Endothelial cell of umbilical vein (primary cell): ENCODE measurements around the gene MLF2. TPM values are rescaled to one million over a fixed set of nuclear protein-coding genes. Genes with fewer than 3 reads are reported as not detected.

Experiments
- BruUV-seq: library from RNA; stranded (reverse); fragments of 400-500 nt; replicated peaks from 2 replicates; lab custom pipeline; 2021; lab: Mats Ljungman, UMichigan
- CTCF ChIA-PET: fragments of 300-600, 350-600 bp; sonication (Branson Sonifier 250); formaldehyde crosslinking; loops from one replicate; lab custom pipeline; 2021; ENCODE audit warnings: antibody characterized with exemption, inconsistent platforms; lab: Charles Lee
- POLR2A ChIA-PET: fragments of 300-600, 350-600 bp; sonication (Branson Sonifier 250); formaldehyde crosslinking; loops from one replicate; lab custom pipeline; 2021; ENCODE audit warnings: antibody characterized with exemption, inconsistent platforms; lab: Charles Lee
- DNase-seq: peaks from one replicate; pipeline ENCODE4 v3.0.0-alpha.2; 2011; ENCODE audit warnings: low read depth, low spot score
- FAIRE-seq: peaks from 2 replicates; lab custom pipeline; 2011; peaks lifted over from hg19 to GRCh38; lab: Jason Lieb, UNC
- H2AFZ ChIP-seq: 2 replicates; pipeline ENCODE4 v1.6.0; 2012; ENCODE audit warnings: low read depth, low read length, control low read depth, inconsistent platforms
- H3K27ac ChIP-seq: 2 replicates; pipeline ENCODE4 v1.5.1; 2011; ENCODE audit warnings: low read depth, mild to moderate bottlenecking, control low read depth, low read length, moderate library complexity; ENCODE audit not compliant: insufficient read depth
- H3K27me3 ChIP-seq, 2 experiments: 2 replicates each; pipeline versions ENCODE4 v1.6.0 to v1.6.1; 2011; ENCODE audit warnings: low read length in 2 of 2, mixed read lengths in 1 of 2; ENCODE audit not compliant: control insufficient read depth in 2 of 2, insufficient read depth in 2 of 2
- H3K36me3 ChIP-seq, 2 experiments: 2 replicates in 1 of 2; 3 replicates in 1 of 2; pipeline ENCODE4 v1.5.1; 2011; ENCODE audit warnings: low read length in 2 of 2, mild to moderate bottlenecking in 1 of 2, moderate library complexity in 1 of 2; ENCODE audit not compliant: control insufficient read depth in 2 of 2, insufficient read depth in 2 of 2; ENCODE audit errors: extremely low read depth in 1 of 2
- H3K4me1 ChIP-seq: 3 replicates; pipeline ENCODE4 v1.5.1; 2011; ENCODE audit warnings: mild to moderate bottlenecking, low read length; ENCODE audit not compliant: control insufficient read depth, insufficient read depth; ENCODE audit errors: extremely low read depth
- H3K4me2 ChIP-seq: 2 replicates; pipeline ENCODE4 v1.6.1; 2011; ENCODE audit warnings: low read length, control low read depth, mixed read lengths; ENCODE audit not compliant: insufficient read depth
- H3K4me3 ChIP-seq, 3 experiments: fragments of 200-600 bp in 1 of 3; sonication (generic), shearing (Covaris generic) in 1 of 3; replicated peaks in 1 of 3; 2 replicates each; pipeline ENCODE4 v1.5.1; 2011 to 2016; ENCODE audit warnings: control low read depth in 3 of 3, low read length in 3 of 3, mild to moderate bottlenecking in 2 of 3, inconsistent platforms in 1 of 3, low read depth in 1 of 3, moderate library complexity in 1 of 3; ENCODE audit not compliant: insufficient read depth in 1 of 3
- H3K79me2 ChIP-seq: 2 replicates; pipeline ENCODE4 v1.6.0; 2012; ENCODE audit warnings: low read length, inconsistent platforms; ENCODE audit not compliant: control insufficient read depth, insufficient read depth
- H3K9ac ChIP-seq: replicated peaks from 2 replicates; pipeline ENCODE3; 2011; ENCODE audit warnings: low read length, control low read depth; ENCODE audit not compliant: insufficient read depth; ENCODE audit errors: extremely low read depth
- H3K9me1 ChIP-seq: replicated peaks from 3 replicates; pipeline ENCODE4 v1.6.0; 2011; ENCODE audit warnings: mild to moderate bottlenecking, low read length; ENCODE audit not compliant: control insufficient read depth, insufficient read depth; ENCODE audit errors: extremely low read depth
- H3K9me3 ChIP-seq: replicated peaks from 2 replicates; pipeline ENCODE4 v1.5.1; 2012; ENCODE audit warnings: low read length, inconsistent platforms; ENCODE audit not compliant: control insufficient read depth, insufficient read depth
- H4K20me1 ChIP-seq: replicated peaks from 2 replicates; pipeline ENCODE3; 2011; ENCODE audit warnings: mild to moderate bottlenecking, low read length; ENCODE audit not compliant: control insufficient read depth, insufficient read depth; ENCODE audit errors: extremely low read depth
- CTCF ChIP-seq, 2 donors: IDR thresholded peaks; 1 replicate in 1 of 2; 2 replicates in 1 of 2; pipeline ENCODE4 v1.5.1; 2011; ENCODE audit warnings: low read length in 2 of 2, mild to moderate bottlenecking in 2 of 2, moderate library complexity in 2 of 2, control low read depth in 1 of 2, inconsistent platforms in 1 of 2, low read depth in 1 of 2; ENCODE audit not compliant: insufficient read depth in 1 of 2; ENCODE audit errors: extremely low read depth in 1 of 2
- EZH2 ChIP-seq: IDR thresholded peaks from 2 replicates; pipeline ENCODE4 v1.6.1; 2012; ENCODE audit warnings: borderline replicate concordance, low read depth, mild to moderate bottlenecking, moderate library complexity, low read length, inconsistent platforms; ENCODE audit not compliant: severe bottlenecking
- FOS ChIP-seq: IDR thresholded peaks from 2 replicates; pipeline ENCODE4 v1.6.1; 2011; ENCODE audit warnings: mild to moderate bottlenecking, low read length, moderate library complexity, borderline replicate concordance; ENCODE audit not compliant: insufficient read depth
- GATA2 ChIP-seq: IDR thresholded peaks from 2 replicates; pipeline ENCODE4 v1.7.0; 2011; ENCODE audit warnings: low read depth, mild to moderate bottlenecking, moderate library complexity, mixed read lengths, low read length; ENCODE audit not compliant: insufficient read length, insufficient read depth
- JUN ChIP-seq: IDR thresholded peaks from 2 replicates; pipeline ENCODE4 v1.6.1; 2011; ENCODE audit warnings: borderline replicate concordance, low read depth; ENCODE audit not compliant: insufficient read length, insufficient read depth
- MAX ChIP-seq: IDR thresholded peaks from 2 replicates; pipeline ENCODE4 v1.6.1; 2011; ENCODE audit not compliant: insufficient read depth, insufficient read length
- MYC ChIP-seq: IDR thresholded peaks from one replicate; pipeline ENCODE4 v1.6.1; 2011; ENCODE audit warnings: mild to moderate bottlenecking, low read depth, low read length
- POLR2A ChIP-seq: IDR thresholded peaks from 2 replicates; pipeline ENCODE4 v1.6.1; 2012; ENCODE audit warnings: low read depth, mild to moderate bottlenecking, control low read depth, low read length
- POLR2AphosphoS5 ChIP-seq: IDR thresholded peaks from 2 replicates; pipeline ENCODE4 v1.6.1; 2012; ENCODE audit warnings: low read depth, mild to moderate bottlenecking, control low read depth, low read length, moderate library complexity; ENCODE audit not compliant: insufficient read depth
- dilution Hi-C: fragments of 300-500 bp; cut with MboI; formaldehyde crosslinking; loops from one replicate; pipeline ENCODE4 v1.15.0; 2019; ENCODE audit warnings: low sequenced_read_pairs; ENCODE audit not compliant: extremely low pct_ligation_motif_present
- intact Hi-C: fragments of 100-400 bp; cut with micrococcal nuclease; formaldehyde crosslinking; loops from one replicate; pipeline ENCODE4 v1.10.0; 2022
- polyA plus RNA-seq, 4 experiments: library from polyadenylated mRNA; depleted of rRNA in 3 of 4; stranded (reverse) in 3 of 4; unstranded in 1 of 4; fragments of >200 nt; gene quantifications; 2 replicates each; pipeline versions ENCODE4 v1.2.1 to v1.2.3, GENCODE V29; 2011 to 2012; ENCODE audit warnings: missing spikeins in 1 of 4
- total RNA-seq: library from RNA; stranded (reverse); gene quantifications from 2 replicates; pipeline ENCODE4 v1.2.3, GENCODE V29; 2021

MLF2 gene
- total and polyA plus RNA-seq, 2 donors (not counting 3 experiments of a cell fraction or from before 2014, with no cell fraction given): 147 to 306 TPM

GRCh38 chr12:6796576-6796975 is 43.6 kb upstream of the MLF2 start:
- H3K4me1 ChIP-seq: no peaks in the 10 kb centered on the region
- H3K27ac ChIP-seq: no peak overlapping the region
- peaks cover 10 to 11% of the 10 kb centered on the region in 2 experiments for H3K27me3 ChIP-seq
- H3K36me3 ChIP-seq: no peaks in the 10 kb centered on the region
- no TSS peak for BruUV-seq
- H2AFZ ChIP-seq: no peak overlapping the region
- ChIA-PET CTCF (interaction anchor here (2.8 kb wide), 1 partner anchor 43 kb away, joined by 14 read pairs; the partner anchor contains the start of gene MLF2), POLR2A (interaction anchor here (0.6 kb wide), 1 partner anchor 70 kb away, joined by 3 read pairs; no protein-coding TSS in a partner anchor)
- intact Hi-C loops: no loop called here
- no peaks in the 10 kb centered on the region for H3K9me3 ChIP-seq
- H3K4me2 ChIP-seq: no peak overlapping the region
- DNase-seq (no peak), FAIRE-seq (no peak)
- no peak overlapping the region for H3K9ac ChIP-seq
- dilution Hi-C loops: no loop called here
- no peak overlapping the region for H3K4me3 ChIP-seq
- H3K79me2 ChIP-seq: no peaks in the 10 kb centered on the region
- H3K9me1 ChIP-seq: no peaks in the 10 kb centered on the region
- H4K20me1 ChIP-seq: no peaks in the 10 kb centered on the region
- TF ChIP-seq EZH2: no peak

GRCh38 chr12:6795088-6795487 is 42.1 kb upstream of the MLF2 start:
- H3K4me1 ChIP-seq: no peaks in the 10 kb centered on the region
- H3K79me2 ChIP-seq: no peaks in the 10 kb centered on the region
- H3K4me3 ChIP-seq: no peak overlapping the region
- no TSS peak for BruUV-seq
- peaks cover 10 to 11% of the 10 kb centered on the region in 2 experiments for H3K27me3 ChIP-seq
- intact Hi-C loops (no loop called here), dilution Hi-C loops (no loop called here)
- no peaks in the 10 kb centered on the region for H3K9me3 ChIP-seq
- no peaks in the 10 kb centered on the region for H3K36me3 ChIP-seq
- FAIRE-seq (no peak), DNase-seq (no peak)
- no peak overlapping the region for H3K4me2 ChIP-seq
- no peaks in the 10 kb centered on the region for H3K9me1 ChIP-seq
- ChIA-PET CTCF (interaction anchor here (2.8 kb wide), 1 partner anchor 42 kb away, joined by 14 read pairs; the partner anchor contains the start of gene MLF2), POLR2A (no interaction called here)
- no peak for TF ChIP-seq FOS
- no peak for TF ChIP-seq EZH2
- no peak for TF ChIP-seq POLR2A
- TF ChIP-seq POLR2AphosphoS5: no peak
- TF ChIP-seq JUN: no peak
- no peak for TF ChIP-seq MAX
- TF ChIP-seq GATA2: no peak
- no peak for TF ChIP-seq CTCF (IDR thresholded peaks at IDR 0.05; ENCODE audit: extremely low read depth in 1 of 2, insufficient read depth in 1 of 2, low read depth in 1 of 2, low read length in 2 of 2)
- no peak for TF ChIP-seq MYC
- H3K27ac ChIP-seq: no peak overlapping the region
- no peak overlapping the region for H2AFZ ChIP-seq
- no peak overlapping the region for H3K9ac ChIP-seq
- no peaks in the 10 kb centered on the region for H4K20me1 ChIP-seq
